Suprapubic skin (tissue), 4 donors: ENCODE data around the gene SEPTIN10. TPM values are rescaled to one million over a fixed set of nuclear protein-coding genes. Genes with fewer than 3 reads are reported as not detected.

Experiments used
- DNase-seq, 2 donors: peaks; one replicate each; pipeline ENCODE4 v3.0.0-alpha.2; 2019; ENCODE audit warnings: low spot score in 2 of 2
- H3K27ac ChIP-seq: fragments of 200-600 bp; sonication (generic); one replicate; pipeline ENCODE4 v1.5.1; 2019
- H3K27me3 ChIP-seq: fragments of 200-600 bp; sonication (generic); one replicate; pipeline ENCODE4 v1.5.1; 2019
- H3K36me3 ChIP-seq: fragments of 200-600 bp; sonication (generic); one replicate; pipeline ENCODE4 v1.5.1; 2019
- H3K4me1 ChIP-seq: fragments of 200-600 bp; sonication (generic); one replicate; pipeline ENCODE4 v1.5.1; 2019
- H3K4me3 ChIP-seq: fragments of 200-600 bp; sonication (generic); one replicate; pipeline ENCODE4 v1.5.1; 2019; ENCODE audit warnings: mild to moderate bottlenecking
- H3K9me3 ChIP-seq: fragments of 200-600 bp; sonication (generic); one replicate; pipeline ENCODE4 v1.5.1; 2019
- CTCF ChIP-seq, 2 donors: fragments of 200-600 bp in 1 of 2; fragments of 450-650 bp in 1 of 2; sonication (generic) in 1 of 2; IDR thresholded peaks; one replicate each; pipeline ENCODE4 v1.5.1; 2016 to 2019; ENCODE audit warnings: antibody characterized with exemption in 2 of 2, mild to moderate bottlenecking in 1 of 2, moderate library complexity in 1 of 2
- EP300 ChIP-seq: sonication (generic); formaldehyde crosslinking; IDR thresholded peaks from one replicate; pipeline ENCODE4 v1.6.1; 2017; ENCODE audit warnings: antibody characterized with exemption
- POLR2A ChIP-seq, 2 donors: fragments of 450-650 bp; IDR thresholded peaks; one replicate each; pipeline ENCODE4 v1.6.1; 2017; ENCODE audit warnings: antibody characterized with exemption in 2 of 2, mild to moderate bottlenecking in 2 of 2, moderate library complexity in 2 of 2
- POLR2AphosphoS5 ChIP-seq, 3 donors: sonication (generic); formaldehyde crosslinking; IDR thresholded peaks; one replicate each; pipeline ENCODE4 v1.6.1; 2017; ENCODE audit warnings: antibody characterized with exemption in 3 of 3
- WGBS: methylation state at CpG from one replicate; pipeline ENCODE4 v1.1.5; 2018; 5-methylcytosine and 5-hydroxymethylcytosine counted together
- total RNA-seq, 4 donors: library from RNA; depleted of rRNA; stranded (reverse); fragments of >200 nt; gene quantifications; one replicate each; pipeline ENCODE4 v1.1.0, GENCODE V29; 2016

The SEPTIN10 gene
- total RNA-seq, 4 donors from 2014 or later: 92.7 to 152 (median 110) TPM

DNA sequence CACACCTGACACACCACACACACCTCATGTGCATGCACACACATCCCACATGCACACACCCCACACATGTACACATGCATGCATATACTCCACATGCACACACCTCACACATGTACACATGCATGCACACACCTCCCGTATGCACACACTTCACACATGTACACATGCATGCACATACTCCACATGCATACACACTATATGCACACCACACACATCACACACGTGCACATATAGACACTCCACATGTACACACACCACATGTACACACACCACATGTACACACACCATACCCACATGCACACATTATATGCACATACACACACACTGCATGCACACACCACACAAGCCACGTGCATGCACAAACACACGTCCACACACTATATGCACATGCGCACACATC lies 100.5 kb downstream of the SEPTIN10 start:
- no peak for DNase-seq
- no peak overlapping the region for H3K27ac ChIP-seq
- TF ChIP-seq CTCF (IDR thresholded peaks at IDR 0.05): no peak
- no peak for TF ChIP-seq EP300
- no peaks in the 10 kb centered on the region for H3K36me3 ChIP-seq
- WGBS: 91% methylated on average over 5 of the region's 5 CpGs
- peaks cover 31% of the 10 kb centered on the region for H3K4me1 ChIP-seq
- H3K4me3 ChIP-seq: no peak overlapping the region
- H3K9me3 ChIP-seq: no peaks in the 10 kb centered on the region
- no peaks in the 10 kb centered on the region for H3K27me3 ChIP-seq

GRCh38 chr2:109512076-109512475 lies 101.7 kb downstream of the SEPTIN10 start:
- no peaks in the 10 kb centered on the region for H3K27me3 ChIP-seq
- no peak overlapping the region for H3K27ac ChIP-seq
- no peaks in the 10 kb centered on the region for H3K9me3 ChIP-seq
- peaks cover 22% of the 10 kb centered on the region for H3K4me1 ChIP-seq
- 89% methylated on average over 5 of the region's 5 CpGs for WGBS
- H3K36me3 ChIP-seq: no peaks in the 10 kb centered on the region
- TF ChIP-seq CTCF (IDR thresholded peaks at IDR 0.05): no peak
- no peak for TF ChIP-seq EP300
- TF ChIP-seq POLR2AphosphoS5 (IDR thresholded peaks at IDR 0.05): no peak
- no peak for TF ChIP-seq POLR2A (IDR thresholded peaks at IDR 0.05)
- no peak overlapping the region for H3K4me3 ChIP-seq
- no peak for DNase-seq

GRCh38 chr2:109511168-109511567 lies 102.6 kb downstream of the SEPTIN10 start:
- no peaks in the 10 kb centered on the region for H3K27me3 ChIP-seq
- H3K4me1 ChIP-seq: peaks cover 22% of the 10 kb centered on the region
- DNase-seq: no peak
- no peaks in the 10 kb centered on the region for H3K36me3 ChIP-seq
- no peak overlapping the region for H3K27ac ChIP-seq
- no peak overlapping the region for H3K4me3 ChIP-seq
- H3K9me3 ChIP-seq: no peaks in the 10 kb centered on the region
- TF ChIP-seq EP300 (no peak), POLR2A (IDR thresholded peaks at IDR 0.05) (no peak), POLR2AphosphoS5 (IDR thresholded peaks at IDR 0.05) (no peak), CTCF (IDR thresholded peaks at IDR 0.05) (no peak)
- WGBS: 80% methylated on average over 2 of the region's 3 CpGs

DNA sequence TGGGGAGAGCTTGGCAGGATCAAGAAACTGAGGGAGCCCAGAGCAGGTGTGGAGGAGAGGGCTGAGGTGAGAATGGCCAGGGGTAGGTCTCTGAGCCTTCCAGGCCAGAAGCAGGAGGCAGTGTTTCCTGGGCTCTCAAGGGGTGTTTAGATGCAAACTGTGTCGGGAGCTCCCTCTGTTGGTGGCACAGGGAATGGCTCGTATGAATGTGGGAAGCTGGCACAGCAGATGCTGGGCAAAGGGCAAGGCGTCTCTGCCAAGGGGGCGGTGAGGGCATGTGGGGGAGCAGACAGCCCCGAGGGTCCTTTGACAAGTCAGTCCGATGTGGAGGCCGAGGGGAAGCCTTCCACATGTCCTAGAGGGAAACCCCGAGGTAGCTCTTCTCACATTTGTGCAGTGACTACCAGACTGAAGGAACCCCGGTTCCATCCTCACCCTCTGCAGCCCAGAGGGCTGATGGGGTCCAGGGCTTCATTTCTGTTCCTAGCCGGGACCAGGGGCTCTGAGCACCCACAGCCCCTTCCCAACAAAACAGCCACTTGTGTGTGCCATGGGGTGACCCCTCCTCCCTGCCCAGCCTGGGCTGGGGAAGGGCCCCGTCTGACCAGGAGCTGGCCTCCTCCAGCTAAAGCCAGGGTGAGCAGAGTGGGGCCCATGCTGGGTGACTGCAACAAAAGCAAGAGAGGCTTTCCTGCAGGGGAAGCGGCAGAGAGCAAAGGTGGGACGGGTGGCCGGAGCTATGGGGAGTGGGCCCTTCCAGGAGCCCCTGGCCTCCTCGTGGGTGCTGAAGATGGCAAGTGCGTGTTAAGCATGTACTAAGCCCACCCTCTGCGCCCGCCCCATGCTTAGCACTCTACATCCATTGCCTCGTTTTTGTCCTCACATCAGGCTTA lies 103.4 kb downstream of the SEPTIN10 start:
- Histone ChIP-seq H3K27ac (no peak overlapping the region), H3K27me3 (no peaks in the 10 kb centered on the region), H3K9me3 (no peaks in the 10 kb centered on the region), H3K36me3 (no peaks in the 10 kb centered on the region), H3K4me1 (peaks cover 22% of the 10 kb centered on the region), H3K4me3 (no peak overlapping the region)
- TF ChIP-seq CTCF (IDR thresholded peaks at IDR 0.05) (peak; percentile 89 to 91), POLR2A (IDR thresholded peaks at IDR 0.05) (no peak)
- DNase-seq: peak in 1 of 2 donors; percentile 87
- WGBS: 56% methylated on average over 14 of the region's 19 CpGs

DNA sequence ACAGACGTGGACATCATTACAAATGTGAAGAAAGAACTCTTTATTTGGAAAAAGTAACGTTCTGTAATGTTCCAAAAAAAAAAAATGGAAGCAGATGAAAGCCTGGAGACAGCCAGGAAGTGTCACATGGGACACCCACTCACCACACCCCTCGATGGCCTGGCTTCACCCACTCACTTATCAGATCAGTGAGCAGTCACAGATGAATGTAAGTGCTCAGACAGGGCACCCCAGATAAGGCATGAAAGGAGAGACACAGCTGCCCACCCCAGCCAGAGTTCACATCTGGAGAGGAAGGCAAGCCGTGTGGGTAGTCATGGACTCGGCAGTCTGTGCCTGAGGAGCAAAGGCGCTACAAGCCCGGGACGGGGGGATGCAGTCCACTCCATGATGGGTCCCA lies 105.2 kb downstream of the SEPTIN10 start:
- 53% methylated on average over 8 of the region's 8 CpGs for WGBS
- no peak for DNase-seq
- Histone ChIP-seq H3K27me3 (no peaks in the 10 kb centered on the region), H3K4me1 (peaks cover 9% of the 10 kb centered on the region), H3K4me3 (no peak overlapping the region), H3K9me3 (no peaks in the 10 kb centered on the region), H3K36me3 (no peaks in the 10 kb centered on the region), H3K27ac (no peak overlapping the region)
- no peak for TF ChIP-seq POLR2AphosphoS5 (IDR thresholded peaks at IDR 0.05)
- no peak for TF ChIP-seq EP300
- no peak for TF ChIP-seq CTCF (IDR thresholded peaks at IDR 0.05)
- no peak for TF ChIP-seq POLR2A (IDR thresholded peaks at IDR 0.05)
